ENCODE results near the gene SLC39A11.

SLC39A11 gene

GRCh38 chr17:72945473-72945872, 147.0 kb downstream of the SLC39A11 start:
- TF ChIP-seq CTCF (IDR thresholded peaks at IDR 0.05; ENCODE audit: low read depth, low read length), result no peak
- Histone ChIP-seq H3K9me3 (ENCODE audit: severe bottlenecking) (no peaks in the 10 kb centered on the region), H3K27me3 (ENCODE audit: insufficient read depth, low read depth, severe bottlenecking) (no peaks in the 10 kb centered on the region), H3K4me3 (ENCODE audit: low read depth, low read length) (no peak overlapping the region), H3K36me3 (no peaks in the 10 kb centered on the region), H3K27ac (peak overlapping the region; percentile 95)
- no peak for DNase-seq

- Histone ChIP-seq H3K36me3 (peaks cover 3% of the 10 kb centered on the region; the same call in 1 of the 2 replicates), H3K4me3 (ENCODE audit: low read depth, low read length) (peak overlapping the region; percentile 75), H3K27ac (peak overlapping the region; percentile 95), H3K27me3 (ENCODE audit: insufficient read depth, low read depth, severe bottlenecking) (no peaks in the 10 kb centered on the region), H3K9me3 (ENCODE audit: severe bottlenecking) (no peaks in the 10 kb centered on the region)
- TF ChIP-seq CTCF (IDR thresholded peaks at IDR 0.05; ENCODE audit: low read depth, low read length), result no peak
- DNase-seq, result peak; percentile 94
These were observed 148.4 kb downstream of the SLC39A11 start for GRCh38 chr17:72943826-72944689.

GRCh38 chr17:72942579-72942978, 149.9 kb downstream of the SLC39A11 start:
- H3K4me3 ChIP-seq (ENCODE audit: low read depth, low read length), result peak overlapping the region; percentile 75
- H3K27ac ChIP-seq, result peak overlapping the region; percentile 95
- peaks cover 3% of the 10 kb centered on the region; the same call in 1 of the 2 replicates for H3K36me3 ChIP-seq
- TF ChIP-seq CTCF (IDR thresholded peaks at IDR 0.05; ENCODE audit: low read depth, low read length), result no peak
- H3K27me3 ChIP-seq (ENCODE audit: insufficient read depth, low read depth, severe bottlenecking), result no peaks in the 10 kb centered on the region
- peak; percentile 85 for DNase-seq
- H3K9me3 ChIP-seq (ENCODE audit: severe bottlenecking), result no peaks in the 10 kb centered on the region

GRCh38 chr17:72940496-72940895, 152.0 kb downstream of the SLC39A11 start:
- H3K27me3 ChIP-seq (ENCODE audit: insufficient read depth, low read depth, severe bottlenecking), result no peaks in the 10 kb centered on the region
- H3K36me3 ChIP-seq, result peaks cover 16% of the 10 kb centered on the region
- TF ChIP-seq CTCF (IDR thresholded peaks at IDR 0.05; ENCODE audit: low read depth, low read length), result no peak
- no peak for DNase-seq
- H3K4me3 ChIP-seq (ENCODE audit: low read depth, low read length), result no peak overlapping the region
- H3K27ac ChIP-seq, result peak overlapping the region; percentile 95
- H3K9me3 ChIP-seq (ENCODE audit: severe bottlenecking), result no peaks in the 10 kb centered on the region

GRCh38 chr17:72938482-72938881, 154.0 kb downstream of the SLC39A11 start:
- DNase-seq, result no peak
- Histone ChIP-seq H3K36me3 (peaks cover 19% of the 10 kb centered on the region), H3K27me3 (ENCODE audit: insufficient read depth, low read depth, severe bottlenecking) (no peaks in the 10 kb centered on the region), H3K4me3 (ENCODE audit: low read depth, low read length) (no peak overlapping the region), H3K9me3 (ENCODE audit: severe bottlenecking) (no peaks in the 10 kb centered on the region), H3K27ac (peak overlapping the region; percentile 95)
- no peak for TF ChIP-seq CTCF (IDR thresholded peaks at IDR 0.05; ENCODE audit: low read depth, low read length)

All from WERI-Rb-1 (cell line).